VCaP (cell line): ENCODE results near the gene TSPAN13.

Source experiments
- H3K27ac ChIP-seq: fragments of 450-650 bp; 2 replicates; pipeline ENCODE4 v1.5.1; 2017
- CTCF ChIP-seq: fragments of 450-650 bp; conservative IDR thresholded peaks from 2 replicates; pipeline ENCODE4 v1.5.1; 2017; ENCODE audit warnings: mild to moderate bottlenecking, moderate library complexity

TSPAN13 gene

GRCh38 chr7:16791071-16791470, 37.5 kb downstream of the TSPAN13 start:
- no peak for TF ChIP-seq CTCF
- no peak overlapping the region for H3K27ac ChIP-seq

- H3K27ac ChIP-seq = no peak overlapping the region; the same call in 1 of the 2 replicates
- TF ChIP-seq CTCF = no peak
These were observed 38.5 kb downstream of the TSPAN13 start for GRCh38 chr7:16791905-16792698.

- peak overlapping the region; percentile 46 for H3K27ac ChIP-seq
- no peak for TF ChIP-seq CTCF
These were observed 41.4 kb downstream of the TSPAN13 start for GRCh38 chr7:16794986-16795385.

DNA sequence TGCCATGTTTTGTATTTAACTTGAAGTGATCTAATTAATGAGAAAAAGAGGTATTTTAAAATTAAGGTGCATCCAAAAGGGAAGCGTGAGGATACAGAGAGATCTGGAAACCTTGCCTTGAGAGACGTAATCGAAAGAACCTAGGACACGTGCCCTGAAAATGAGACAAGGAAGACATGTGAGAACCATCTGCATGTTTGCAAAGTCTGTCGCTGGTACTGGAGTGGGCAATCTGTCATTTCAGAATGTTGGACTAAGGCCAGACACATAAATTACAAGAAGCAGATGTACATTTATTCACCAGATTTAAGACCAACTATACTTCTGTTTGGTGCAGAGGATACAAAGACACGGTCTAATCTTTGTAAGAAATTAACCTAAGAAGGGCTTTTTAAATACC, 42.1 kb downstream of the TSPAN13 start:
- TF ChIP-seq CTCF = no peak
- peak overlapping the region; percentile 46 for H3K27ac ChIP-seq

DNA sequence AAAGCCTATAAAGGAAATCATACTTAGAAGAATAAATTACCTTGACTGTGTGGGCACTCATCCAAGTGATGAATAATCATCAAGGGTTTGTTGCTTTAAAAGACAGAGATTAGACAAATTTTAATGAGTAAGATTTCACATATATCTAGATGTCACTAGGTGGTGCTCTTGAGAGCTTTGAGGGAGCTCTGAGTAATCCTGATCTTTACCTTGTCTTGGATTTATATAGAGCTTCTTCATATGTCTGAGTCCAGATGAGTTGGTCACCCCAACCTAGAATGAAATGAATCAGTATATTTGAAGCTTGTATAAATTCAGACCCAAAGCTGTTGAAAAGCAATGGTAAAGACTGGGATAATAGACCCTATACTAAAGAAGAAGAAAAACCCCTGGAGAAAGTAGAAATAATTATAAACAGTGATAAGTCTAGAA, 47.6 kb downstream of the TSPAN13 start:
- TF ChIP-seq CTCF = peak; percentile 81
- H3K27ac ChIP-seq = peak overlapping the region; percentile 91; the same call in 1 of the 2 replicates

DNA sequence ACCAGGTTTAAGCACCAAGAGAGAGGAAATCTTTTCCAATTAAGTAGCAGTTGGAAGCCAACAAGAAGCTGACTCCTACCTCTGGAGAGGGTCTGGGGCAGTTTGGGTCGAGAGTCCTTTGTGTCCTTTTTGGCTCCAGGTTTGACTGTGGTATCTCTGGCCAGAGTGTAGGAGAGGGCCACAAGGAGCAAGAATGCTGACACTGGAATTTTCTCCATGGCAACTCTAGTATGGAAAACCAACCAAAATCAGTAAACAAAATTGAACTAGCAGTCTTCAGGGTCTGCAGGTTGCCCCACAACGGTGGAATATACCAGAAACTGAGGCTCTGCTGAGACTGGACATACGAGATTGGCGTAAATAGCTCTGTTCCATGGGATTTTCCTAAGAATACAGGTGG, 48.0 kb downstream of the TSPAN13 start:
- no peak for TF ChIP-seq CTCF
- H3K27ac ChIP-seq = peak overlapping the region; percentile 91; the same call in 1 of the 2 replicates

GRCh38 chr7:16803125-16803524, 49.6 kb downstream of the TSPAN13 start:
- H3K27ac ChIP-seq = peak overlapping the region; percentile 91
- no peak for TF ChIP-seq CTCF
